Measurements from ENCODE around the gene TMSB10.

DNA sequence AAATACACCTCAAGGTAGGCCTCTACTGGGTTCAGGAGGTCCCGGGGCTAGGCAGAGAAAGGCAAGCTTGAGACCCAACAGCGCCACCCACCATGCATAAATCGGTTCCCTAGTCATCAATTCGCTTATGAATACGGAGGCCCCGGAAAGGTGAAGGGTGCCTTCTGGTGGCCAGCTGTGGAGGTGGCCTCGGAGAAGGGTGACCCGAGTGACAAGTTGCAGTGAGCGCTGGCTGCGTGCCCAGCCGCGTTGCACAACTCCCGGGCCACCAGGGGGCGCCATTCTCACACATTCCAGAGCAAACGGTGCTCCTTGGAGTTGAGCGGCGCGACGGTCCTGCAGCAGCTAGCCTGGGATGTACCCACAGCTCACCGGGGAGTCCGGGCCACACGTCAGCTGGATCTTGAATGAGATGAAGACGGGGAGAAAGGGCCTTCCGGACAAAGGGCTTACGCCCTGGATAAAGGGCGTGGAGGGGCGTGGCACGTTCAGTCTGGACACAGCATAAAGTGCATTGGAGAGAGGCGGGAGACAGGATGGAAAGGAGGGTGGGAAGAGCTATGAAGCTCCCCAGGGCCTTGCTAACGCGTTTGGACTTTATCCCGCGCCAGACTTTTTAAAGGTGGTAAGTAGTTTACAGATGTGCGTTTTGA is 20.4 kb downstream of the TMSB10 start:
- TF ChIP-seq U2AF2 (IDR thresholded peaks at IDR 0.05; ENCODE audit: low read depth, low read length) = no peak
- TF ChIP-seq CHD4 (IDR thresholded peaks at IDR 0.05; ENCODE audit: borderline replicate concordance, low read length) = no peak; the same call in 1 of the 2 replicates
- TF ChIP-seq ZKSCAN8 (CRISPR knock-in tag; IDR thresholded peaks at IDR 0.05; ENCODE audit: borderline replicate concordance) = peak; percentile 96
- TF ChIP-seq ZZZ3 (CRISPR knock-in tag; IDR thresholded peaks at IDR 0.05; ENCODE audit: borderline replicate concordance) = 0 out of 2 replicates have a peak, but pooled peaks have one; percentile 59
- TF ChIP-seq, protein P1, sequence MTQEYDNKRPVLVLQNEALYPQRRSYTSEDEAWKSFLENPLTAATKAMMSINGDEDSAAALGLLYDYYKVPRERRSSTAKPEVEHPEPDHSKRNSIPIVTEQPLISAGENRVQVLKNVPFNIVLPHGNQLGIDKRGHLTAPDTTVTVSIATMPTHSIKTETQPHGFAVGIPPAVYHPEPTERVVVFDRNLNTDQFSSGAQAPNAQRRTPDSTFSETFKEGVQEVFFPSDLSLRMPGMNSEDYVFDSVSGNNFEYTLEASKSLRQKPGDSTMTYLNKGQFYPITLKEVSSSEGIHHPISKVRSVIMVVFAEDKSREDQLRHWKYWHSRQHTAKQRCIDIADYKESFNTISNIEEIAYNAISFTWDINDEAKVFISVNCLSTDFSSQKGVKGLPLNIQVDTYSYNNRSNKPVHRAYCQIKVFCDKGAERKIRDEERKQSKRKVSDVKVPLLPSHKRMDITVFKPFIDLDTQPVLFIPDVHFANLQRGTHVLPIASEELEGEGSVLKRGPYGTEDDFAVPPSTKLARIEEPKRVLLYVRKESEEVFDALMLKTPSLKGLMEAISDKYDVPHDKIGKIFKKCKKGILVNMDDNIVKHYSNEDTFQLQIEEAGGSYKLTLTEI (CRISPR knock-in tag; conservative IDR thresholded peaks at IDR 0.05) = no peak
- no peak; a peak in 2 of 4 replicates for TF ChIP-seq POLR2A (IDR thresholded peaks at IDR 0.05; ENCODE audit: insufficient read depth in 1 of 2, low read depth in 2 of 2, low read length in 2 of 2)
- TF ChIP-seq, protein P2, sequence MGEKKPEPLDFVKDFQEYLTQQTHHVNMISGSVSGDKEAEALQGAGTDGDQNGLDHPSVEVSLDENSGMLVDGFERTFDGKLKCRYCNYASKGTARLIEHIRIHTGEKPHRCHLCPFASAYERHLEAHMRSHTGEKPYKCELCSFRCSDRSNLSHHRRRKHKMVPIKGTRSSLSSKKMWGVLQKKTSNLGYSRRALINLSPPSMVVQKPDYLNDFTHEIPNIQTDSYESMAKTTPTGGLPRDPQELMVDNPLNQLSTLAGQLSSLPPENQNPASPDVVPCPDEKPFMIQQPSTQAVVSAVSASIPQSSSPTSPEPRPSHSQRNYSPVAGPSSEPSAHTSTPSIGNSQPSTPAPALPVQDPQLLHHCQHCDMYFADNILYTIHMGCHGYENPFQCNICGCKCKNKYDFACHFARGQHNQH (CRISPR knock-in tag; IDR thresholded peaks at IDR 0.05) = peak; percentile 96
- no peak for TF ChIP-seq ZNF773 (CRISPR knock-in tag; IDR thresholded peaks at IDR 0.05; ENCODE audit: borderline replicate concordance)
- TF ChIP-seq POLR2AphosphoS5 (IDR thresholded peaks at IDR 0.05; ENCODE audit: low read depth, low read length) = no peak

Data from HepG2 (cell line).